HG03460 (cell line): ENCODE measurements around the gene C16orf96.
"Not testable (repeated sequence)": the region's sequence is repeated elsewhere in the genome, so short reads cannot be mapped to it uniquely, and the experiment has no call there.

Experiments used
- ATAC-seq: cut with Tn5 transposase; IDR thresholded peaks from one replicate; pipeline ENCODE4 v1.9.1; 2021; ENCODE audit not compliant: unreplicated experiment

Gene C16orf96

GRCh38 chr16:4561596-4561995 is 5.5 kb downstream of the C16orf96 start:
- no peak for ATAC-seq

- no peak for ATAC-seq
Measured at GRCh38 chr16:4564661-4565267, 8.6 kb downstream of the C16orf96 start.

GRCh38 chr16:4566144-4566543 is 10.0 kb downstream of the C16orf96 start:
- no peak for ATAC-seq

GRCh38 chr16:4570086-4570485 is 13.9 kb downstream of the C16orf96 start:
- no peak for ATAC-seq

- ATAC-seq, result no peak
Measured at GRCh38 chr16:4570688-4571321, 14.7 kb downstream of the C16orf96 start.

GRCh38 chr16:4572715-4573114 is 16.6 kb downstream of the C16orf96 start:
- no peak for ATAC-seq

GRCh38 chr16:4573926-4574325 is 17.8 kb downstream of the C16orf96 start:
- not testable (repeated sequence) for ATAC-seq

- ATAC-seq, result no peak
Measured at GRCh38 chr16:4574919-4575705, 19.0 kb downstream of the C16orf96 start.

GRCh38 chr16:4576008-4576407 is 19.9 kb downstream of the C16orf96 start:
- ATAC-seq, result no peak

GRCh38 chr16:4578961-4579530 is 22.9 kb downstream of the C16orf96 start:
- no peak for ATAC-seq

GRCh38 chr16:4580250-4580649 is 24.1 kb downstream of the C16orf96 start:
- ATAC-seq, result no peak

GRCh38 chr16:4583906-4584305 is 27.8 kb downstream of the C16orf96 start:
- ATAC-seq, result no peak

- ATAC-seq, result no peak
Measured at GRCh38 chr16:4586291-4586690, 30.2 kb downstream of the C16orf96 start.

- no peak for ATAC-seq
Measured at GRCh38 chr16:4588386-4588785, 32.2 kb downstream of the C16orf96 start.

GRCh38 chr16:4588961-4589360 is 32.8 kb downstream of the C16orf96 start:
- ATAC-seq, result no peak

GRCh38 chr16:4591191-4591590 is 35.1 kb downstream of the C16orf96 start:
- no peak for ATAC-seq

- ATAC-seq, result no peak
Measured at GRCh38 chr16:4591706-4592470, 35.7 kb downstream of the C16orf96 start.

- no peak for ATAC-seq
Measured at GRCh38 chr16:4593086-4593485, 36.9 kb downstream of the C16orf96 start.

- ATAC-seq, result no peak
Measured at GRCh38 chr16:4594433-4595410, 38.6 kb downstream of the C16orf96 start.

GRCh38 chr16:4597174-4597573 is 41.0 kb downstream of the C16orf96 start:
- ATAC-seq, result no peak
